ENCODE results near the gene ADGRL1. TPM values are rescaled to one million over a fixed set of nuclear protein-coding genes. Genes with fewer than 3 reads are reported as not detected.

The ADGRL1 gene
- total and polyA plus RNA-seq, 2 donors (not counting 3 experiments of a cell fraction or from before 2014, with no cell fraction given) = 7.3 to 8.3 TPM

DNA sequence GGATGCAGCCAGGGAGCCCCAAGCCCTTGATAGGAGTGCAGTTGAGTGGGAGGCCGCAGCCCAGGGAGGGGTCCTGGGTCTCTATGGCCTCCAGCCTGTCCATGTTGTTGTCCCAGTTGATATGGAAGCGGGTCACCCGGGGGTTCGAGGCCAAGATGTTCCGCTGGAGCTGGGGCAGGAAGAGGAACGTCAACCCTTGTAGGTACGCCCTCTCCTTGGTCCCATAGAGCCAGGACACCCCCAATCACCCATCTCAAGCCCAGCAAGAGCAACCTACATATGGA is 85.5 kb downstream of the ADGRL1 start:
- Histone ChIP-seq H3K4me2 (ENCODE audit: insufficient read depth, low read length) (no peak overlapping the region), H3K27ac (ENCODE audit: insufficient read depth, low read depth, low read length) (no peak overlapping the region), H3K9me3 (replicated peaks; ENCODE audit: control insufficient read depth, insufficient read depth, low read length) (no peaks in the 10 kb centered on the region), H4K20me1 (replicated peaks; ENCODE audit: control insufficient read depth, extremely low read depth, insufficient read depth, low read length) (no peaks in the 10 kb centered on the region), H3K27me3 (ENCODE audit: control insufficient read depth in 2 of 2, insufficient read depth in 2 of 2, low read length in 2 of 2) (no peaks in the 10 kb centered on the region), H3K36me3 (ENCODE audit: control insufficient read depth in 2 of 2, extremely low read depth in 1 of 2, insufficient read depth in 2 of 2, low read length in 2 of 2) (no peaks in the 10 kb centered on the region), H3K9ac (replicated peaks; ENCODE audit: extremely low read depth, insufficient read depth, low read length) (no peak overlapping the region), H3K4me3 (replicated peaks in 1 of 3; ENCODE audit: insufficient read depth in 1 of 3, low read depth in 1 of 3, low read length in 3 of 3) (no peak overlapping the region), H3K9me1 (replicated peaks; ENCODE audit: control insufficient read depth, extremely low read depth, insufficient read depth, low read length) (no peaks in the 10 kb centered on the region), H2AFZ (ENCODE audit: low read depth, low read length) (no peak overlapping the region), H3K79me2 (ENCODE audit: control insufficient read depth, insufficient read depth, low read length) (peaks cover 16% of the 10 kb centered on the region), H3K4me1 (ENCODE audit: control insufficient read depth, extremely low read depth, insufficient read depth, low read length) (peaks cover 16% of the 10 kb centered on the region)
- no peak for FAIRE-seq
- dilution Hi-C loops (cut with MboI; ENCODE audit: extremely low pct_ligation_motif_present, low sequenced_read_pairs) (no loop called here), intact Hi-C loops (cut with micrococcal nuclease) (no loop called here)
- DNase-seq (ENCODE audit: low read depth, low spot score) = no peak
- no TSS peak for BruUV-seq (replicated peaks)
- TF ChIP-seq, protein P1, sequence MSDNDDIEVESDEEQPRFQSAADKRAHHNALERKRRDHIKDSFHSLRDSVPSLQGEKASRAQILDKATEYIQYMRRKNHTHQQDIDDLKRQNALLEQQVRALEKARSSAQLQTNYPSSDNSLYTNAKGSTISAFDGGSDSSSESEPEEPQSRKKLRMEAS (IDR thresholded peaks at IDR 0.05; ENCODE audit: insufficient read depth, insufficient read length) = no peak
- TF ChIP-seq JUN (IDR thresholded peaks at IDR 0.05; ENCODE audit: borderline replicate concordance, insufficient read depth, insufficient read length, low read depth) = no peak
- no peak for TF ChIP-seq EZH2 (IDR thresholded peaks at IDR 0.05; ENCODE audit: borderline replicate concordance, low read depth, low read length, severe bottlenecking)
- no peak for TF ChIP-seq GATA2 (IDR thresholded peaks at IDR 0.05; ENCODE audit: insufficient read depth, insufficient read length, low read depth, low read length)
- TF ChIP-seq POLR2A (IDR thresholded peaks at IDR 0.05; ENCODE audit: low read depth, low read length) = no peak
- no peak for TF ChIP-seq MYC (IDR thresholded peaks at IDR 0.05; ENCODE audit: low read depth, low read length)
- TF ChIP-seq POLR2AphosphoS5 (IDR thresholded peaks at IDR 0.05; ENCODE audit: insufficient read depth, low read depth, low read length) = no peak
- no peak for TF ChIP-seq FOS (IDR thresholded peaks at IDR 0.05; ENCODE audit: borderline replicate concordance, insufficient read depth, low read length)
- ChIA-PET POLR2A (no interaction called here), CTCF (no interaction called here)
